Memory B cell (primary cell): ENCODE data around the gene PANK1.
"Not testable (repeated sequence)": the region's sequence is repeated elsewhere in the genome, so short reads cannot be mapped to it uniquely, and the experiment has no call there.

Experiments
- ATAC-seq: fragments of 150-1000 bp; cut with Tn5 transposase; 2 replicates; pipeline ENCODE4 v1.10.0; 2021; ENCODE audit warnings: low read depth, mild to moderate bottlenecking, moderate library complexity
- DNase-seq, 2 donors: peaks; one replicate each; pipeline ENCODE4 v3.0.0; 2022; ENCODE audit warnings: low spot score in 2 of 2
- H3K27ac Mint-ChIP-seq: one replicate; pipeline ENCODE4 v1.8.0; 2022; ENCODE audit warnings: mild to moderate bottlenecking, moderate library complexity, mixed read lengths
- H3K27me3 Mint-ChIP-seq: one replicate; pipeline ENCODE4 v1.8.0; 2022; ENCODE audit warnings: mixed read lengths
- H3K36me3 Mint-ChIP-seq: one replicate; pipeline ENCODE4 v1.8.0; 2022; ENCODE audit warnings: mild to moderate bottlenecking, mixed read lengths
- H3K4me1 Mint-ChIP-seq: one replicate; pipeline ENCODE4 v1.8.0; 2022; ENCODE audit warnings: mixed read lengths
- H3K4me3 Mint-ChIP-seq: one replicate; pipeline ENCODE4 v1.8.0; 2022; ENCODE audit warnings: mild to moderate bottlenecking, moderate library complexity, mixed read lengths
- H3K9me3 Mint-ChIP-seq: one replicate; pipeline ENCODE4 v1.8.0; 2022; ENCODE audit warnings: mixed read lengths

PANK1 gene

GRCh38 chr10:89556600-89556999 lies 88.4 kb downstream of the PANK1 start:
- no peak for DNase-seq
- Mint-ChIP-seq H3K9me3 (no peaks in the 10 kb centered on the region), H3K4me1 (no peaks in the 10 kb centered on the region), H3K4me3 (no peak overlapping the region), H3K27me3 (peaks cover 3% of the 10 kb centered on the region), H3K36me3 (no peaks in the 10 kb centered on the region), H3K27ac (no peak overlapping the region)
- ATAC-seq: no peak

DNA sequence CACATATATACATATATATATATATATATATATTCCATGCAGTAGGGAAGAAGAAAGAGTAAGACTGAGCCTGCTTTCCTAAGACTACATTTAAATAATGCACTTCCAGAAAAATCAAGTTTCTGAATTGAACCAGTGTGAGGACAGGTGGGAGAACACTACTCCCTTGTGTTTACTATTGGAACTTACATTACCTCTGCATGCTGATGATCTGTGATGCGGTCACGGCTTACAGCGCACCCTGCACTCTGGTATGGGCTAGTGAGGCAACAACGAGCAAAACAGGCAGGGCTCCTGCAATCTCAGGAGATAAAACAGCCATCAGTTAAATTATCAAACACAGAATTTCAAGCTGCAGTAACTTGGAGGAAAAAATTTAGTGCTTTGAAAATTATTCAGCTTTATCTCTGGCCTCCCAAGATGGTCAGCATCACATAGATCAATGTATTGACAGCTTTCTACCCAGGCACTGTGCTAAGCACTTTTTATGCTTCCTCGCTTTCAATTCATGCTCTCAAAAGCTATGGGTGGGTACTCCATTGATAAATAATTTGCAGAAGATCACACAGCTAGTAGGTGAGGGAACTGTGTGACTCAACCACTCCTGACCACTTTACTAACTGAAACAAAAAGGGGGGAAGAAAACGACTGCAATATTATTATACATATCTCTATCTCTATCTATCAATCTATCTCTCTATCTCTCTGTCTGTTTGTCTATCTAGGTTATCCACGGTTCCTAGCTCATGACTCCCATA lies 89.2 kb downstream of the PANK1 start:
- Mint-ChIP-seq H3K4me1 (no peaks in the 10 kb centered on the region), H3K27me3 (peaks cover 4% of the 10 kb centered on the region), H3K4me3 (no peak overlapping the region), H3K9me3 (no peaks in the 10 kb centered on the region), H3K36me3 (no peaks in the 10 kb centered on the region), H3K27ac (no peak overlapping the region)
- DNase-seq: no peak
- ATAC-seq: no peak

DNA sequence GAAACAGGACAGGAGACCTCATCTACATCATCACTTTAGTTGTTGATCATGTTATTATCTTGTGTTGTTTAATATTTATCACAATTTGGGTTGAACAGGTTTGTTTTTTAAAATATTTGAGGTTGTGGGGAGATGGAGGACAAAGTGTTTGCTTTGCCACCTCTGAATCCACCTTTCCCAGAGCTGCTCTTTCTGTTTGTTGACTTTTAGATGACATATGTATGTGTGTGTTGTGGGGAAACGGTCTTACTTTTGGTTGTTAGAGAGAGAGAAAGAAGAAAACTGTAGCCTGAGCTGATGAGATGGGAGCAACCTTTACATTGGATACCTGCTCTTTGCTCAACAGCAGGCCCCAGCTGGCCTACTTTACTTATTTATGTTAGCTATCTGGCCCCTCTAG lies 90.6 kb downstream of the PANK1 start:
- H3K27me3 Mint-ChIP-seq: peaks cover 7% of the 10 kb centered on the region
- DNase-seq (no peak), ATAC-seq (no peak)
- no peaks in the 10 kb centered on the region for H3K36me3 Mint-ChIP-seq
- no peaks in the 10 kb centered on the region for H3K4me1 Mint-ChIP-seq
- no peak overlapping the region for H3K27ac Mint-ChIP-seq
- H3K9me3 Mint-ChIP-seq: no peaks in the 10 kb centered on the region
- H3K4me3 Mint-ChIP-seq: no peak overlapping the region

DNA sequence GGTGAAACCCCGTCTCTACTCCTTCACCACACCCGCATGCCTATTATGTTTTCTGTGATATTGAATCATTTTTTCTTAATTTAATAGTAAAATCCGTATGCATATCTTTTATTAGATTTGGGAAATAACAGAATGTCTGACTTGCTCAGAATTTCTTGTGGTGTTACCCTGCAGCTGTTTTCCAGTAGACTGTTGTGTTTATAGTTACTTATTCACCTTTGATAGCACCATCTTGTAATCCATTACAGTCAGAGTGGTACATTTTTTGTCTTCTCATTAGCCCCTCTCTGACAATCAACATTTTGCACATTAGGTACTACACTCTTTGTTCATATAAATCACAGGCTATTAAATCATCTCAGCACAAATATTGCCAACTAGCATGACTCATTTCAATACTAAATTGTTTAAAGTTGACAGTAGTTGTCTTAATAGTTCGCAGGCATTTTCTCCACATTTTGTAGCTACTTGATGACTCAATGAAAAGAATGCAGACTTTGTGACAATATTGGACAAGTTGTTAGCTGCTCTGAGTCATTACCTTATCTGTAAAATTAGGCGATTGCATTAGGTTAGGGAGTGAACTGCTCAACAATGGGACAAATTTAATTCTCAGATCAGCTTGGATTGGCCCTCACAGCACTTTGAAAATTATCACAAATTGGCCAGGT lies 91.8 kb downstream of the PANK1 start:
- no peak for DNase-seq
- Mint-ChIP-seq H3K9me3 (no peaks in the 10 kb centered on the region), H3K36me3 (no peaks in the 10 kb centered on the region), H3K4me3 (no peak overlapping the region), H3K27ac (no peak overlapping the region), H3K4me1 (no peaks in the 10 kb centered on the region), H3K27me3 (peaks cover 7% of the 10 kb centered on the region)
- ATAC-seq: no peak

GRCh38 chr10:89552213-89552612 lies 92.8 kb downstream of the PANK1 start:
- Mint-ChIP-seq H3K4me3 (no peak overlapping the region), H3K4me1 (no peaks in the 10 kb centered on the region), H3K36me3 (no peaks in the 10 kb centered on the region), H3K27me3 (peaks cover 5% of the 10 kb centered on the region), H3K27ac (no peak overlapping the region), H3K9me3 (no peaks in the 10 kb centered on the region)
- DNase-seq: no peak
- no peak for ATAC-seq

- Mint-ChIP-seq H3K27me3 (peaks cover 5% of the 10 kb centered on the region), H3K9me3 (no peaks in the 10 kb centered on the region), H3K4me1 (no peaks in the 10 kb centered on the region), H3K36me3 (peaks cover 2% of the 10 kb centered on the region), H3K27ac (no peak overlapping the region), H3K4me3 (no peak overlapping the region)
- ATAC-seq: no peak
- DNase-seq: no peak
Measured at GRCh38 chr10:89550509-89550908, 94.5 kb downstream of the PANK1 start.

GRCh38 chr10:89549510-89549909 lies 95.5 kb downstream of the PANK1 start:
- H3K27ac Mint-ChIP-seq: no peak overlapping the region
- H3K4me3 Mint-ChIP-seq: no peak overlapping the region
- peaks cover 2% of the 10 kb centered on the region for H3K36me3 Mint-ChIP-seq
- peaks cover 5% of the 10 kb centered on the region for H3K27me3 Mint-ChIP-seq
- no peak for ATAC-seq
- DNase-seq: no peak
- H3K4me1 Mint-ChIP-seq: no peaks in the 10 kb centered on the region
- H3K9me3 Mint-ChIP-seq: no peaks in the 10 kb centered on the region

DNA sequence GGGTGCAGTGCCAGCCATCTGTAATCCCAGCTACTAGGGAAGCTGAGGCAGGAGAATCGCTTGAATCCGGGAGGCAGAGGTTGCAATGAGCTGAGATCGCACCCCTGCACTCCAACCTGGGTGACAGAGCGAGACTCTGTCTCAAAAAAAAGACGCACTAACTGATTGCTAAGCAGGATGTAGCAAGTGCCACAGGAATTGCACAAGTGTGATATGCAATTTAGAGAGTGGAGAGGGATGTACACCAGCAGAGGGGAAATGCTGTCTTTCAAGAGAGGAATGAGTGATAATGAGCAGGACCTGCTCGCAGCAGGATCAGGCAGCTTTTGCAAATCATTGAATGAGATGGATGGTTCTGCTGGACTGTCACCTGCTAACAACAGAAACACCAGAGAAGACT lies 96.4 kb downstream of the PANK1 start:
- ATAC-seq (no peak), DNase-seq (no peak)
- peaks cover 2% of the 10 kb centered on the region for H3K36me3 Mint-ChIP-seq
- H3K27me3 Mint-ChIP-seq: peaks cover 5% of the 10 kb centered on the region
- H3K27ac Mint-ChIP-seq: no peak overlapping the region
- H3K4me3 Mint-ChIP-seq: no peak overlapping the region
- no peaks in the 10 kb centered on the region for H3K4me1 Mint-ChIP-seq
- H3K9me3 Mint-ChIP-seq: no peaks in the 10 kb centered on the region

DNA sequence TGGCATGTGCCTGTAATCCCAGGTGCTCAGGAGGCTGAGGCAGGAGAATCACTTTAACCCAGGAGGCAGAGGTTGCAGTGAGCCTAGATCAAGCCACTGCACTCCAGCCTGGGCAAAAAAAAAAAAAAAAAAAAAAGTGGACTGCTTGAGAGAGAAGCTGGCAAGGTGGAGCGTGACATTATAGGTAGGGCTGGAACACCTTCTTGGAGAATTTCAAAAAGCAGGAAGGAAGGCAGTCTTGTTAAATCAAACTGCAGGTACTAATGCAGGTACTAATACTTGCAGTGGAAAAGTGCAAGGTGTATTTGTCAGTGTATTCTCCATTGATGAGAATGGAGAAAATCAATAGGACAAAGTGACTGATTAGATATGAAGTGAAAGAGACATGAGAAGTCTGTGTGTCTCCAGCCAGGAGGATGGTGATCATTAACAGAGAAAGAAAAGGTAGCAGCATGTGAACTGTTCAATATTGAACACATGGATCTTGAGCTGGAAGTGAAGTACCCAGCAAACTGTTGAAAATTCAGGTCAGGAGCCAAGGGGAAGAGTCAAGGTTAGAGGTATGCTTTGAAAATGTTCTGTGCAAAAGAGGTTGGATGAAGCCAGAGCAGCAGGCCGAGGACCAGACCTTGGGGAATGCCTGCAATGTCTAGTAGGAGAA lies 97.1 kb downstream of the PANK1 start:
- H3K4me3 Mint-ChIP-seq: no peak overlapping the region
- ATAC-seq: no peak
- no peak for DNase-seq
- no peaks in the 10 kb centered on the region for H3K4me1 Mint-ChIP-seq
- H3K9me3 Mint-ChIP-seq: no peaks in the 10 kb centered on the region
- peaks cover 2% of the 10 kb centered on the region for H3K36me3 Mint-ChIP-seq
- H3K27me3 Mint-ChIP-seq: peaks cover 4% of the 10 kb centered on the region
- H3K27ac Mint-ChIP-seq: no peak overlapping the region

DNA sequence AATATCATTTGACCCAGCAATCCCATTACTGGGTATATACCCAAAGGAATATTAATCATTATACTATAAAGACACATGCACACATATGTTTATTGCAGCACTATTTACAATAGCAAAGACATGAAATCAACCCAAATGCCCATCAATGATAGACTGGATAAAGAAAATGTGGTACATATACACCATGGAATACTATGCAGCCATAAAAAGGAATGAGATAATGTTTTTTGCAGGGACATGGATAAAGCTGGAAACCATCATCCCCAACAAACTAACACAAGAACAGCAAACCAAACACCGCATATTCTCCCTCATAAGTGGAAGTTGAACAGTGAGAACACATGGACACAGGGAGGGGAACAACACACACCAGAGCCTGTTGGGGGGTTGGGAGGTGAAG lies 98.4 kb downstream of the PANK1 start:
- H3K36me3 Mint-ChIP-seq, DNase-seq, H3K27me3 Mint-ChIP-seq, H3K4me3 Mint-ChIP-seq, H3K27ac Mint-ChIP-seq, ATAC-seq, H3K9me3 Mint-ChIP-seq, H3K4me1 Mint-ChIP-seq: not testable (repeated sequence)

- Mint-ChIP-seq H3K4me1 (no peaks in the 10 kb centered on the region), H3K36me3 (peaks cover 4% of the 10 kb centered on the region), H3K27me3 (peaks cover 15% of the 10 kb centered on the region), H3K9me3 (no peaks in the 10 kb centered on the region), H3K27ac (no peak overlapping the region), H3K4me3 (no peak overlapping the region)
- ATAC-seq (no peak), DNase-seq (no peak)
Measured at GRCh38 chr10:89543841-89544240, 101.2 kb downstream of the PANK1 start.

GRCh38 chr10:89540420-89540949 lies 104.6 kb downstream of the PANK1 start:
- Mint-ChIP-seq H3K36me3 (peaks cover 2% of the 10 kb centered on the region), H3K27me3 (peaks cover 22% of the 10 kb centered on the region), H3K4me3 (no peak overlapping the region), H3K9me3 (no peaks in the 10 kb centered on the region), H3K4me1 (no peaks in the 10 kb centered on the region), H3K27ac (no peak overlapping the region)
- DNase-seq: no peak
- no peak for ATAC-seq

- DNase-seq: no peak
- Mint-ChIP-seq H3K36me3 (no peaks in the 10 kb centered on the region), H3K27me3 (peaks cover 21% of the 10 kb centered on the region), H3K4me3 (no peak overlapping the region), H3K9me3 (no peaks in the 10 kb centered on the region), H3K4me1 (peaks cover 6% of the 10 kb centered on the region), H3K27ac (no peak overlapping the region)
- ATAC-seq: no peak
Measured at GRCh38 chr10:89537364-89537763, 107.7 kb downstream of the PANK1 start.

DNA sequence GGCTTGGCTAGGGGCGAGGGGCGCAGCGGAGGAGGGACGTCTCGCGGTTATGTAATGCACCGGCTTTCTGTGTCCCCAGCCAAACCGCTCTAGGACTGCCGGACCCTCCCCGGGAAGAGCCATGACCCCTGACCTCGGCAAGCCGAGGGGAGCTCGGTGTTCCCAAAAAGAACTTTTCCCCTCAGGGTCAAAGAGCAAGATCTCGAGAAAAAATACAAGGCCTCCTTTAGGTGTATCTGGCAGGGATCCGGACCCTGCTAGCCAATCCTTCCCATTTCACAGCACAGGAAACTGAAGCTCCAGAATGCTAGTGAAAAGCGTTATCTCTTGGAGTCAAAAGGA lies 109.1 kb downstream of the PANK1 start:
- no peak for ATAC-seq
- H3K36me3 Mint-ChIP-seq: no peaks in the 10 kb centered on the region
- H3K4me1 Mint-ChIP-seq: peaks cover 6% of the 10 kb centered on the region
- H3K9me3 Mint-ChIP-seq: no peaks in the 10 kb centered on the region
- no peak overlapping the region for H3K4me3 Mint-ChIP-seq
- no peak overlapping the region for H3K27ac Mint-ChIP-seq
- peaks cover 23% of the 10 kb centered on the region for H3K27me3 Mint-ChIP-seq
- DNase-seq: no peak
